H54 (cell line): ENCODE measurements around the gene TRMT1L.
A peak's percentile ranks its signal among the peaks of the same experiment; 100 is the strongest.

ENCODE experiments used
- DNase-seq: peaks from one replicate; pipeline ENCODE4 v3.0.0; 2011; ENCODE audit warnings: low spot score, mixed read lengths; ENCODE audit not compliant: insufficient read length
- FAIRE-seq: peaks from 3 replicates; lab custom pipeline; 2011; peaks lifted over from hg19 to GRCh38; lab: Jason Lieb, UNC
- POLR2A ChIP-seq: IDR thresholded peaks from 2 replicates; pipeline ENCODE4 v1.6.1; 2011; ENCODE audit warnings: low read depth, mild to moderate bottlenecking, low read length

TRMT1L gene

DNA sequence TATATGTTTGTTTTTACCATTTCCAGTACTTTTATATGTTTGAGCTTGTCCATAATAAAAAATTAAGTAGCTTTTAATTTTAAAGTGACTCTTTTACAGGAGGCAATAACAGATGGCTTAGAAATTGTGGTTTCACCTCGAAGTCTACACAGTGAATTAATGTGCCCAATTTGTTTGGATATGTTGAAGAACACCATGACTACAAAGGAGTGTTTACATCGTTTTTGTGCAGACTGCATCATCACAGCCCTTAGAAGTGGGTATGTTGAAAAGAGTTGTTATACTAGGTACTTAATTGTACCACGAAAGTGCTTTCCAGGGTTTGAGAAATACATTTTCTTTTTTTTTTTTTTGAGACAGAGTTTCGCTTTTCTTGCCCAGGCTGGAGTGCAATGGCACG is 65.3 kb downstream of the TRMT1L start:
- DNase-seq: no peak

GRCh38 chr1:185087746-185088145 is 69.0 kb downstream of the TRMT1L start:
- FAIRE-seq (no peak), DNase-seq (no peak)
- TF ChIP-seq POLR2A: no peak

More for the DNA sequence above, 65.3 kb downstream of the TRMT1L start:
- TF ChIP-seq POLR2A: no peak
- FAIRE-seq: no peak

- no peak for DNase-seq
- no peak for TF ChIP-seq POLR2A
- no peak for FAIRE-seq
These were observed 69.7 kb downstream of the TRMT1L start for GRCh38 chr1:185087101-185087500.

DNA sequence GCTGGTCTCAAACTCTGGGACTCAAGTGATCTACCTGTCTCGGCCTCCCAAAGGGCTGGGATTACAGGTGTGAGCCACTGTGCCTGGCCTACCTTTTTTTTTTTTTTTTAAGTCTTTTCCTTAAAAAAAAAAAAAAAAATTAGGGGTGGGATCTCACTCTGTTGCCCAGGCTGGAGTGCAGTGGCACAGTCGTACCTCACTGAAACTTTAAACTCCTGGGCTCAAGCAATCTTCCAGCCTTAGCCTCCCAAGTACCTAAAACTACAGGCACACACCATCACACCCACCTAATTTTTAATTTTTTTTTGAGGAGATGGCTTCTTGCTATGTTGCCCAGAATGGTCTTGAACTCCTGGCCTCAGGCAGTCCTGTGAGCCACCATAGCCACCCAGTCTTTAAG is 72.9 kb downstream of the TRMT1L start:
- TF ChIP-seq POLR2A: no peak
- no peak for FAIRE-seq
- DNase-seq: no peak

DNA sequence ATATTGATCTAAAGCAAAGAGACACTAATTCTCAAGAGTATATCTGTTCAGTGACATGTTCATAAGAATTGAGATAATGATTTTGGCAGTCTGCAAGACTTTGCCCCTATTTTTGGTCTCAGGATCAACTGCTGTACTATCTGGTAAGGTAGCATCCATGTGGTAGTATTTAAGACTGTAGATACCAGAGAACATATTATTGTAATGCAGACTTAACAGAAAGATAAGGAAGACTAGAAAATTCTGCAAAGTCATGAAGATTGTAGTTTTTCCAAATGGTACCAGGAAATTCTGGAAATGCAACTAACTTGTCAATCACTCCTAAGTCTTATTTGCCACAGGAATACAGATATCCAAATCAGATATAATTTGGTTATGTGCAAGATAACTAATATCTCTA is 76.3 kb downstream of the TRMT1L start:
- DNase-seq (no peak), FAIRE-seq (no peak)
- TF ChIP-seq POLR2A: no peak

- DNase-seq: no peak
- no peak for FAIRE-seq
- TF ChIP-seq POLR2A: no peak
These were observed 79.4 kb downstream of the TRMT1L start for GRCh38 chr1:185077374-185077773.

- DNase-seq (no peak), FAIRE-seq (no peak)
- no peak for TF ChIP-seq POLR2A
These were observed 81.3 kb downstream of the TRMT1L start for GRCh38 chr1:185075476-185075875.

DNA sequence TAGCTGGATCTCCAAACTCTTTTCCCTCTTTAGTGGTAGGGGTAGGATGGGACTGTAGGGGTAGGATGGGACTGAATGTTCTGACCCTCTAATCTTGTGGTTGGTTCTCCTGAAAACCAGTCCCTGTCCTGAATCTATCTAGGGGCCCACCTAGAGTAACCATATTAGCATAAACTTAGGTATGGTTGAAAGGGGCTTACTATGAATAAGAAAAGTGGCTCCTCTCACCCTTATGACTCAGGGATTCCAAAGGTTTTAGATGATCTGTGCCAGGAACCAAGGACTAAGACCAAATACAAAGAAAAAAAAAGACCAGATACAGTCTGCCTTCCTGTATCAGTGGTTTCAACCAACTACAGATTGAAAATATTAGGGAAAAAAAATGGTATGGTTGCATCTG is 82.4 kb downstream of the TRMT1L start:
- DNase-seq: peak; percentile 12
- no peak for FAIRE-seq
- no peak for TF ChIP-seq POLR2A

DNA sequence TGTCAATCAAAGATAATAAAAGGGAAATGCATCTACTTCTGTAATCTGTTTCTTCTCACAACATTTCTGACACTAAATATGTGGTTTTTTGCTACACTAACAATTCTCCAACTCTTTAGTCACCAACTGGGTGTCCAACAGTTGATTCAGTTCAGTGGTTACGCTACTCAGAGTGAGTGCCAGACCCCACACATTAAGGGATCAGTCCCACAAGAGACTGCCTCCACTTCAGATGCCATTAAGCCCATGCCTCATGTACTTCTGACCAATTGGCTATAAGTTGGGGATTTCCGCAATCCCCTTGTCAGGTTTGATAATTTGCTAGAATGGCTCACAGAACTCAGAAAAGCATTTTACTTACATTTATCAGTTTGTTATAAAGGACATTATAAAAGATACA is 83.0 kb downstream of the TRMT1L start:
- DNase-seq: no peak
- no peak for FAIRE-seq

GRCh38 chr1:185070051-185070450 is 86.7 kb downstream of the TRMT1L start:
- no peak for TF ChIP-seq POLR2A
- DNase-seq: no peak
- no peak for FAIRE-seq

More for the DNA sequence above, 83.0 kb downstream of the TRMT1L start:
- TF ChIP-seq POLR2A: no peak

GRCh38 chr1:185069202-185069772 is 87.5 kb downstream of the TRMT1L start:
- DNase-seq: no peak
- no peak for TF ChIP-seq POLR2A
- no peak for FAIRE-seq

DNA sequence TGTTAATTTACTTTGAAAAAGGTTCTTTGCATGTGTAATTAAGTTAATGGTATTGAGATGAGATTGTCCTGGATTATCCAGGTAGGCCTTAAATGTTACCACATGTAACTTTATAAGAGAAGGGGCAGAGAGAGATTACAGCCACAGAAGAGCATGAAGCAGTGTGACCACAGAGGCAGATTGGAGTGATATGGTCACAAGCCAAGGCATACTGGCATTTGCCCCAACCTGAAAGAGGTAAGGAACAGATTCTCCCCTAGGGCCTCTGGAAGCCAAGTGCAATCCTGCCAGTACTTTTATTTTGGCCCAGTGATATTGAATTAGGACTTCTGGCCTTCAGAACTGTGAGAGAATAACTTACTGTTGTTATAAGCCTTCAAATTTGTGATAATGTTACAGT is 88.4 kb downstream of the TRMT1L start:
- FAIRE-seq (no peak), DNase-seq (no peak)
- no peak for TF ChIP-seq POLR2A
